RCC 7860 (cell line): Measurements from ENCODE around the gene CSTB.

Experiments used
- DNase-seq: peaks from one replicate; pipeline ENCODE4 v3.0.0-alpha.2; 2015; ENCODE audit warnings: low spot score
- FAIRE-seq: peaks from 2 replicates; lab custom pipeline; 2012; peaks lifted over from hg19 to GRCh38; lab: Jason Lieb, UNC

Gene CSTB

DNA sequence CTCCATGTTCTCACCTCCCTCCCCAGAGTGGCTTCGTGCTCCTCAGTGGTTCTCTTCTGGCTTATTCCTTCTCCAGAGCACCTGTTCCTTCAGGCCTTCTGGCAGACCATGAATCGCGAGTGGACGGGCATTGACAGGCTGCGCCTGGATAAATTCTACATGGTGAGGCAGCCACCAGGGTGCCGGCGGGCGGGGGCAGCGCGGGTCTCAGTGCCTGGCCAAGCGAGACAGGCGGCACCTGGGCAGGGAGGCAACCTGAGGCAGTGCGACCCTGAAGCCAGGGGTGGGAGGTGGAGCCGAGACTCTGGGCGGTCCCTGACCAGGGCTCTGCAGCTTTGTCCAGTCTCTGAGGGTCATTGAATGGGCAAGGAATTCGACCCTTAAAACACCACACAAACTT lies 17.1 kb upstream of the CSTB start:
- no peak for FAIRE-seq
- DNase-seq: no peak

- DNase-seq (no peak), FAIRE-seq (no peak)
Observed at GRCh38 chr21:43792406-43792805, 16.3 kb upstream of the CSTB start.

- no peak for DNase-seq
- no peak for FAIRE-seq
Observed at GRCh38 chr21:43790010-43790524, 14.0 kb upstream of the CSTB start.

DNA sequence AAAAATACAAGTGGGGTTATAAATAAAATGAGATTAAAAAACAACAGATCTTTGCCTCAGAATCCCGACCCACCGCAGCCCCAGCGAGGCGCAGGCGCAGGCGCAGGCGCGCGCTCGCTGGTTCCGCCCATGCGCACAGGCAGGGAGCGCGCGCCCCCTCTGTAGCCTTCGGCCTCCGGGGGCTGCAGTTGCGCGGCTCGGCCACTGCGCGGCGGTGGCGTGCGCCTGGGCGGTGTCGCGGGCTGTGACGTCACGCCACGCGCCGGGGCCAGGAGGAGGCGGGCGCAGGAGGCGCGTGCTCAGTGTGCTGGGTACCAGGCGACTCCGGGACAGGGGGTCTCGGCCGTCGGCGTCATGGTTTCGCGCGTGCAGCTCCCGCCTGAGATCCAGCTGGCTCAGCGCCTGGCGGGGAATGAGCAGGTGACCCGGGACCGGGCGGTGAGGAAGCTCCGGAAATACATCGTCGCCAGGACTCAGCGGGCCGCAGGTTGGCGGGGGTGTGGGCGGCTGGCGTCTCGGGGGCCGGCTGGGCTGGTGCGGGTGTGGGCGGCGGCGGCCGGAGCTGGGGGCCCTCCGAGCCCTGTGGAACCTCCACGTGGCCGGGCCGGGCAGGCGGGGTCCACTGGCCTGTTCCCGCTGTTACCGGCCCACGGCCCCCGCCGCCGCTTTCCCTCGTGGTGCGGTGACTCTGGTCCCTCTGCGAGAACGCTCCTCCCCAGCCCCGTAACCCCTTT lies 13.3 kb upstream of the CSTB start, which contains the start of gene RRP1:
Gene RRP1 (plus strand): TSS at position 302 of the 734 bp plus-strand sequence. CDS start 53 bp downstream, at position 355.
- DNase-seq (peak; percentile 78), FAIRE-seq (no peak)

GRCh38 chr21:43786807-43787440 lies 10.8 kb upstream of the CSTB start:
- FAIRE-seq (no peak), DNase-seq (no peak)

DNA sequence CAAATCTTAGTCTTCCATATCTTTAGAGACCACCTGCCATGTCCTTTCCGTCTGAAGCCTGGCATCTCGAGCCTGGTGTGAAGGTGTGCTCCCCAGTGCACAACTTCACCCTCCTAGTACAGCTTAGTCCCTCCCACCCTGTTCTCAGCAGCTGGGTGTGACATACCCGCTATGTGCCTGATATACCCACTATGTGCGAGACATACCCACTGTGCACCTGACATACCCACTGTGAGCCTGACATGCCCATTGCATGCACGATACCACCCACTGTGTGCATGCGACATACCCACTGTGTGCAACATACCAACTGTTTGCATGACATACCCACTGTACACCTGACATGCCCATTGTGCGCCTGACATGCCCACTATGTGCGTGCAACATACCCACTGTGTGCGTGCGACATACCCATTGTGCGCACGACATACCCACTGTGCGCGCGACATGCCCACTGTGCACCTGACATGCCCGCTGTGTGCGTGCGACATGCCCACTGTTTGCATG lies 10.2 kb upstream of the CSTB start:
- FAIRE-seq: no peak
- no peak for DNase-seq

DNA sequence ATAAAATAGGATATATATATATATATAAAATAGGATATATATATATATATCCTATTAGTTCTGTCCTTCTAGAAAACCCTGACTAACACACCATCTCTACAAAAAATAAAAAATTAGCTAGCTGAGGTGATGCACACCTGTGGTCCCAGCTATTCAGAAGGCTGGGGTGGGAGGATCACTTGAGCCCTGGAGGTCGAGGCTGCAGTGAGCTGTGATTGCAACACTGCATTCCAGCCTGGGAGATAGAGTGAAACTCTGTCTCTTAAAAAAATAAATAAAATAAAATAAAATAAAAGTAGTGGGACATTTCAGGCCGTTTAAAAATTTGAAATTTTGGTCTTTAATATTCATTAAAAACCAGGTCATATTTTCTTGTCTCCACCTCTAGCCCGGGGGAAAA lies 9.0 kb upstream of the CSTB start:
- no peak for DNase-seq
- no peak for FAIRE-seq

DNA sequence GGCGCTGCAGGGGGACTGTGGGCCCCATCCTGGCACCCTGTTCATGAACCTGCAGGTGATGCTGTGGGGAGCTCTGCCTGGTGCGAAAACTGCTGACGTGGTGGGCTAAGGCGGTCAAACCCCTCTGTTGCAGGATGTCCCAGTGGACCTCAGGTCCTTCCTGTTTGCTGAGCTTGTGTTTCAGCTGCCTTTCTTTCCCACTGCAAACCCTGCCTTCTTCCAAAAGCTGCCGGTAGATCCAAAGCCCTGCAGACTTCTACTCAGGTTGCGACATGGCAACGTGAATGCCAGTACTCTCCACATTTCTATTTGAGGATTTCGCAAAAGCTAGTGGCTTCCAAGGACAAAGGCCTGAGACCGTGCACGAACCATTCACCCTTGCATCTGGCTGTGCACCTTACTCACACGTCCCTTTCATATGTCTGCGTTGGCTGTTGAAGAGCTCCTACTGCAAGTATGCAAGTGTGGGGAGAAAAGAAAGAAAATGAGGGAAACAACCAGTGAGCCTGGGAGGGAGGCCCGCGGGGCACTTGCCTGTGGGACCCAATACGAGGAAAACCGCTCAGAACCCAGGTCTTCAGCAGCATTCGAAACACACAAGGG lies 7.1 kb upstream of the CSTB start:
- FAIRE-seq: no peak
- no peak for DNase-seq

DNA sequence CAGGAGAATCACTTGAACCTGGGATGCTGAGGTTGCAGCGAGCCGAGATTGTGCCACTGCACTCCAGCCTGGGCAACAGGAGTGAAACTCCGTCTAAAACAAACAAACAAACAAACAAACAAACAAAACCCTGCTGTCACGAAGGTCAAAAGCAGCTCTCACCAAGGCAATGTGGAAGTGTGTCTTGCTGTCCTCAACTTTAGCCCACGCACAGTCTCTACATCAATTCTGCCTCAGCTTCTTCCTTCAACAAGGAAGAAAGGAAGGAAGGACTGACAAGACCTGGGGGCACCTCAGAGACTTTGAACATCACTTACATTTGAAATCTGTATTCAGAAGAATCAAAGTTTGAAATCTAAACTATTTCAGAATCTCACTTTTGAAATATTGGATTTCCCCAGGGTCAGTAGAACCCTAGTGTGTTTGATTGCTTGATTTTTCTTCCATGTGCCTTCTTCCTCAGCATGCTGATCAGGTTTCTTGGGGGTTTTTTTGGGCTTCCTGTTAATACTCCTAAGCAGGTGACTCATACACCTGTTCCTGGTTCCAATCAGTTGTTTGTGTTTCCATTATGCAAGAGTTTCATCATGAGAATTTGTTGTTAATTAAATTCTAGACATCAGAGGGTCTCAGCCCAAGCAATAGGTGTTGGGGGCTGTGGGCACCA lies 6.5 kb upstream of the CSTB start:
- DNase-seq (no peak), FAIRE-seq (no peak)

GRCh38 chr21:43781846-43782245 lies 5.7 kb upstream of the CSTB start:
- DNase-seq (no peak), FAIRE-seq (no peak)

- DNase-seq (no peak), FAIRE-seq (no peak)
Observed at GRCh38 chr21:43779660-43780059, 3.6 kb upstream of the CSTB start.

- FAIRE-seq (peak; percentile 60), DNase-seq (peak; percentile 86)
Observed at GRCh38 chr21:43778469-43779335, 2.6 kb upstream of the CSTB start.

DNA sequence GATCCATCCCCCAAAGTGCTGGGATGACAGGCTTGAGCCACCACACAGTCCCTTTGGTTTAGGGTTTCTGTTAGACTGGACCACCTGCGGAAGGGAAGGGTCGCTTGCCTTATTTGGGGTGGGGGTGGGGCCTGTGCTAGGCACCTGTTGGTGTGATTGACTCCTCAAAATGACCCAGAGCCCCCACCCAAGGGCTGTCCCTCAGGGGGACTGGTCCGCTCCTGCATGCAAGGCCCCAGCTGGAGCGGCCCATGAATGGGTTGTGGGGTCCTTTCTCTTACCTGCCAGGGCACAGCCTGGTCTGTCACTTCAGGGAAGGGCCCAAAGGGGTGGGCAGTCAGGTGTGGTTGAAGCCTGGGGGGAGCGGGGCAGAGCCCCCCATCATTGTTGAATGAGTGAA lies 1.8 kb upstream of the CSTB start:
- FAIRE-seq (no peak), DNase-seq (no peak)

DNA sequence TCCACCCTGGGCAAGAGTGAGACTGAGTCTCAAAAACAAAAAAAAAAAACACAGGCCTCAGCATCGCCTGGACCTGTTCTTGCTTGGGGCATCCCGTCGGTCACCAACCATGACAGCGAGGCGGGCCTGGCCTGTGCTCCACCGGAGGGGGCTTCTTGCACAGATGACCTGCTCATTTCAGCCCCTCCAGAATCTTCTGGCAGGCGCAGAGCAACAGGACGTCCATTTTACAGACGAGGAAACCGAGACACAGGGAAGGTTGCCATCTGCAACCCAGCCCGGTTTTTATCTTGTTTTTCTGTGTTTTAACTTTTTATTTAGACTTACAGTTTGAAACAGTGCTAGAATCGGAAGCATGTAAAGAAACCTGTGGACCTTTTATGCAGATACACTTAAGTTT lies 918 bp downstream of the CSTB start:
- DNase-seq (no peak), FAIRE-seq (no peak)

DNA sequence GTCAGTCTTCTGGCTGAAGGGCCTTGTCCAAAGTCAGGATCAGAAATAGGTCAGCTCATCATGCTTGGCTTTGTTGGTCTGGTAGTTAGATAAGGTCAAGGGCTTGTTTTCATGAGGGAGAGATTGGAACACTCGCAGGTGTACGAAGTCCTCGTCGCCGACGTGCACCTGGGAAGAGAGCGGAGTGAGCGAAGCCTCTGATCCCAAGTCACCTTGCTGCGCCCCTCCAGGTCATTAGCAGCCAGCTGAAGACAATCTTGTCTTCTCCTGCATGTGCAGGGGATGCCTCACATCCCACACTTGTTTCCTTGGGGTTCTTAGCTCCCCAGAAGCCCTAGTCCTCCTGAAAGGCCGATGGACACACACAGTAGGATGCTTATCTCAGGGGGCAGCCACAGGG lies 1.9 kb downstream of the CSTB start:
- FAIRE-seq: no peak

GRCh38 chr21:43772425-43772821 lies 3.7 kb downstream of the CSTB start:
- DNase-seq (no peak), FAIRE-seq (no peak)

More for the DNA sequence above, 1.9 kb downstream of the CSTB start:
- no peak for DNase-seq

DNA sequence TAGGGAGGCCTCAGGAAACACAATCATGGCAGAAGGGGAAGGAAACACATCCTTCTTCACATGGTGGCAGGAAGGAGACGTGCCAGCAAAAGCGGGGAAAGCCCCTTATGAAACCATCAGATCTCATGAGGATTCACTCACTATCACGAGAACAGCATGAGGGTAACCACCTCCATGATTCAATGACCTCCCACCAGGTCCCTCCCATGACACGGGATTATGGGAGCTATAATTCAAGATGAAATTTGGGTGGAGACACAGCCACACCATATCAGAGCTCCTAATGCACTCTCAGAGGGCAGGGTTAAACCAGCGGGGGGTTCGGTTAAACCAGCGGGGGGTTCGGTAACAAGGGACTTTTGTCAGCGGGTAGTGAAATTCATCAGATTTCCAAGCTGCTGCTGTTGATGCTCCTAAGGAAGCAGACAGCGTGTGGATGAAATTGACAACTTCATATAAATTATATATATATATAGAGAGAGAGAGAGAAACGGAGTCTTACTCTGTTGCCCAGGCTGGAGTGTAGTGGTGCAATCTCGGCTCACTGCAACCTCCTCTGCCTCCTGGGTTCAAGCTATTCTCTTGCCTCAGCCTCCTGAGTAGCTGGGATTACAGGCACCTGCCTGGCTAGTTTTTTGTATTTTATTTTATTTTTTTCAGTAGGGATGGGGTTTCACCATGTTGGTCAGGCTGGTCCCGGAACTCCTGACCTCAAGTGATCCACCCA lies 4.2 kb downstream of the CSTB start:
- DNase-seq (peak; percentile 16), FAIRE-seq (no peak)

DNA sequence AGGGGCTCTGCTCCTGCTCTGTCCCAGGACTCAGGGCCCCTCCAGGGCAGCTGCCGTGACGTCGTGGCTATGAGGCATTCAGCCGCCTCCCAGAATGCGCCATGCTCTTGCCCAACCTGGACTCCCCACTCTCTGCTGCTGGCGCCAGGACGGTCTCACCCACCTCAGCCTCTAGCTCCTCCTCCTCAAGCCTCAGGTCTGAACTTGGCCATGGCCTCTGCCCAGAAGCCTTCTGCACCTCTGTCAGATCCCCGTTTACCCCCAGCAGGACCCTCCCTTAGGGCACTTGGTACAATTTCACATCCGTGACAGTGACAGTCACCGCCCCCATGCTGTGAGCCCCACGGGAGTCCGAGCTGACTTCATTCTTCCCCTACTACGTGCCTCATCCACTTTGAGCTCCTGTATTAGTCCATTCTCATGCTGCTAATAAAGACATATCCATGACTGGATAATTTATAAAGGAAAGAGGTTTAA lies 4.9 kb downstream of the CSTB start:
- DNase-seq: no peak
- FAIRE-seq: no peak

GRCh38 chr21:43770066-43770655 lies 5.9 kb downstream of the CSTB start:
- FAIRE-seq (no peak), DNase-seq (no peak)
